GM23338 (cell line): ENCODE measurements around the gene ADD3.

Source experiments
- CTCF ChIP-seq, 2 experiments: fragments of 200-600 bp in 1 of 2; sonication (generic) in 1 of 2; conservative IDR thresholded peaks; 2 replicates each; pipeline versions ENCODE4 v1.5.1 to v1.6.1; 2016 to 2017; ENCODE audit warnings: antibody characterized with exemption in 2 of 2, low read depth in 2 of 2, mild to moderate bottlenecking in 2 of 2, moderate library complexity in 1 of 2
- POLR2AphosphoS5 ChIP-seq: IDR thresholded peaks from 2 replicates; pipeline ENCODE4 v1.6.1; 2016; ENCODE audit warnings: antibody characterized with exemption, low read depth

GRCh38 chr10:110088367-110089104, 80.8 kb downstream of the ADD3 start:
- TF ChIP-seq POLR2AphosphoS5 (no peak), CTCF (conservative IDR thresholded peaks at IDR 0.05; ENCODE audit: low read depth in 2 of 2) (no peak)
